GM19468 (cell line): ENCODE results near the gene SMIM13.

Source experiments
- ATAC-seq: cut with Tn5 transposase; IDR thresholded peaks from one replicate; pipeline ENCODE4 v1.9.1; 2021; ENCODE audit warnings: mild to moderate bottlenecking, moderate library complexity, moderate number of reproducible peaks; ENCODE audit not compliant: unreplicated experiment; ENCODE audit errors: extremely low read depth

Gene SMIM13

GRCh38 chr6:11093626-11094410 lies at the start of gene SMIM13:
SMIM13 (plus strand) TSS chr6:11093834; CDS start chr6:11094314, 480 bp downstream.
- ATAC-seq: peak; percentile 81

DNA sequence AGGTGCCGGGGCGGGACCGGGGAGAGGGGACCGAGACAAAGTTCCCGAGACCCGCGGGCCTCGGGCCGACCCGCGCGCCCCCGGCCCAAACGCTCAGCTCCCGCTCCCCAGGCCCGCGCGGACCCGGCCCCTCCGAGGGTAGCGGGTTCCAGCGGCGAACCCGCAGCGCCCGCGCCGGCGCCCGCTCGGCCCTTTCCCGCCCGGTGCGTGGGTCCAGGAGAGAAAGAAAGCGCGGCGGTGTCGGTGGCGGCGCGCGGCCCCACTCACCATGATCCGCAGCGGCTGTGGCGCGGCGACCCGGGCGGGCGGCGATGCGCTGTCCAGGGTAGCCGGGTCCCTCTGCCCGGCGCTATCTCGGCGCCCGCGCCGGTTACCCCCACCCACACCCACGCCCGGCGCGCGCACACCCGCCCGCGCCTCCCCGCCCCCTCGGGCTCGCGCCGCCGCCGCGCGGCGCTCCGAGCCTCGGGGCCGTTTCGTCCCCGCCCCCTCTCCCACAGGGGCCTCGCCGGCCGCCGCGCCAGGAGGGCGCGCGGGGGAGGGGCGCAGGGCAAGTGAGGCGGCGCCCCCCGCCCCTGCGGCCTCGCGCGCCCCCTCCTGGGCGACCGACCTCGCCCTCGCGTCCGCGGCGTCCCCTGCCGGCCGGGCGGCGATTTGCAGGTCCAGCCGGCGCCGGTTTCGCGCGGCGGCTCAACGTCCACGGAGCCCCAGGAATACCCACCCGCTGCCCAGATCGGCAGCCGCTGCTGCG lies 49.5 kb upstream of the SMIM13 start, which contains the start of gene ELOVL2:
ELOVL2 (minus strand) TSS at position 345 of the 751 bp plus-strand sequence; CDS start at position 270, 75 bp downstream.
- peak; percentile 29 for ATAC-seq

DNA sequence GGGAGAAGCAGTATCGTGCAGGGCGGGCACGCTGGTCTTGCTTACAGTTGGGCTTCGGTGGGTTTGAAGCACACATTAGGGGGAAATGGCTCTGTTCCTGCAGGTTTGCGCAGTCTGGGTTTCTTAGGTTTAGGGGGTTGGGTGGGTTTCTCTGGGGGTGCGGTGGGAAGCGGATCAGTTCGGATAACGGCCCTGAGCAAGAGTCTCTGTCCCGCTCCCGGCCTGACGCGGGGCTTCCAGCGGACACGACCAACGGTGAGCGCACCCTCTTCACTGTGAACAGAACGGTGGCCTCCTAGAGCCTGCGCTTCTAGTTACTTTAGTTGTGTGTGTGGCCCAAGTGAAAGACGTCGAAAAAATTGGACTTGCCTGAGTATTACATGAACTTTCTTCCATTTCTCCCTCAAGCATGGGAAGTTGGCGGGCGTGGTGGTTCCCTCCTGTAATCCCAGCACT lies 48.9 kb upstream of the SMIM13 start:
- no peak for ATAC-seq

GRCh38 chr6:11050731-11051130 lies 42.9 kb upstream of the SMIM13 start:
- ATAC-seq: no peak

DNA sequence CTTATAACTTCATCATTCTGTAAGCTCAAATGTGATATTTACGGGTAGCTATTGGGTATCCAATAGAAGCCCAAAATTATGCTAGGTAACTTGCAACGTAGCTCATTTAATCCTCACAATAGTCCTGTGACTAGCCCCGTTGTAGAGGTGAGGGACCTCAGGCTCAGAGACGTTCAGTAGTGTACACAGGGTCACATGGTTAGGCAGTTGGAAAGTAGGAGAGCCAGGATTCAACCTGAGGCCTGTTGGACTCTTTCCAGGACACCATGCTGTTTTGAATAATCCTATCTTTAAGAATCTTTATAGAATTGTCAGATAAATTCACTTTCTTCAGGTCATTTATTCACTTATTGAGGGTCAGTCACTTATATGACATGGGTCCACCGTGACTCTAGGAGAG lies 40.3 kb upstream of the SMIM13 start:
- ATAC-seq: no peak

GRCh38 chr6:11054722-11055121 lies 38.9 kb upstream of the SMIM13 start:
- ATAC-seq: no peak

DNA sequence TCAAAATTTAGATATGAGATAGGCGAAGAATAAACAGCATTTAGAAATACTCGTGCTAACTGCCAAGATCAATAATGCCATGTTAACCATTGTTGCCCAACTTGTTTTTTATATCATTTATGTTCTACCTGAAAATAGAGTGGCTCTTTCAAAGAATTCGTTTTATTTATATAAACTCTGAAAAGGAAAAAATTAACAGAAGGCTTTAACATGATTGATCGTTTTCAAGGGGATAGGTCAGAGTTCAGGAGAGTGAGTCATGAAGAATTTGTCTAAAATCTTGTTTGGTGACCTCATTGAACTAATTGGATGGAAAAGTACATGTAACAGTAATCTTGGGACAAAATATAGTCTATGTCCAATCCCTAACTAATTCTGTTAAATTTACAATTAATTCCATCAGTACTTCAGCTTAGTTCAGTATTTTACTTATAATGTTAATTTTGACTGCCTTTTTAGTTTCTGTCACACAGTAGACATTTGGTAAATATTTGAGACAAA lies 38.5 kb upstream of the SMIM13 start:
- no peak for ATAC-seq

DNA sequence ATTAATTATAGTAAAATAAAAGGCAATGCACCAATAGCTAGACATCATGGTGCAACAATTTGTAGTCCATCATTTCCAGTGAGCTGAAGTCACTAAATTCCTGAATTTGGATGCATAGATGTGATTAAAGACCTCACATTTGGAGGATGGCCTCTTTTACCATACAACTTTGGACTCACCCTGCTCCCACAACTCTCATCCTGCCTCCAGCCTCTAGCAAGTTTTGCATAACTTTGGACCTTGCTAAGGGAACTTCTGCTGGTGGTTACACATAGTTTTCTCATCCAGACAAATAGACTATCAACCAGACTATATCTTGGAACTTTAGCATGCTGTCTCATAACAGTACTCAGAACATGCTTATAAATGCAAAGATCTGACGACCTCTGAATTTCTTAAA lies 36.8 kb upstream of the SMIM13 start:
- ATAC-seq: no peak

DNA sequence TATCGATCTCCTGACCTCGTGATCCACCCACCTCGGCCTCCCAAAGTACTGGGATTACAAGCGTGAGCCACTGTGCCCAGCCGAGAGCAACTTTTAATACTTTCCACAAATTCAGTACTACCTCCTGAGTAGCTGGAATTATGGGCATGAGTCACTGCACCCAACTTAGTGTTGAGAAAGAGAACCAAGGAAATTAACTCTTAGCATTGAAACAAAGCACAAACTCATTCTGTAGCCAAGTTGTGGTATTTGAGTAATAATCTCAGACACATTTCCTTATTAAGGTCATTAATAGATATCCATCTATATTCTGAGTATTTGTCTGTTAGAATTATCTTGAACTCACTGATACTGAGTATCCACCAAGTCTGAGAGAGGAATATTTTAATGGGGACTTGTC lies 35.2 kb upstream of the SMIM13 start:
- no peak for ATAC-seq

- no peak for ATAC-seq
Measured at GRCh38 chr6:11062083-11062482, 31.6 kb upstream of the SMIM13 start.

- ATAC-seq: no peak
Measured at GRCh38 chr6:11062715-11063114, 30.9 kb upstream of the SMIM13 start.

DNA sequence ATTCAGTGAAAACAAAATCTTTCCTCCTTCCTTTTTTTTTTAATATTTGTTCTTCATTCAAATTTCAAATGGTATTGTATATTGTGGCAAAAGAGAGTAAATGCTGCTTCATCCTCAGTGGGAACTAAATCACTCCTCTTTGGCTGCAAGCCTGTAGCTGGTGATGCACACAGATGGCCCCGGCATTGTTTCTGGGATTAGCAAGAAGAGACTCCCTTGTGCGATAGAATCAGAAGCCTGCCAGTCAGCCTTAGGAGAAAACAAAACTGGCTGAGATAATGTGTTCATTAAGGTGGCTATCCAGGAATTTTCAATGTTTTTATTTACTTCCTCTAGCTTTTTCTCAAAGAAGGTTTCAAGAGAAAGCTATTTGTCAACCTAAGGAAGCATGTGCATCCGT lies 28.8 kb upstream of the SMIM13 start:
- ATAC-seq: no peak

DNA sequence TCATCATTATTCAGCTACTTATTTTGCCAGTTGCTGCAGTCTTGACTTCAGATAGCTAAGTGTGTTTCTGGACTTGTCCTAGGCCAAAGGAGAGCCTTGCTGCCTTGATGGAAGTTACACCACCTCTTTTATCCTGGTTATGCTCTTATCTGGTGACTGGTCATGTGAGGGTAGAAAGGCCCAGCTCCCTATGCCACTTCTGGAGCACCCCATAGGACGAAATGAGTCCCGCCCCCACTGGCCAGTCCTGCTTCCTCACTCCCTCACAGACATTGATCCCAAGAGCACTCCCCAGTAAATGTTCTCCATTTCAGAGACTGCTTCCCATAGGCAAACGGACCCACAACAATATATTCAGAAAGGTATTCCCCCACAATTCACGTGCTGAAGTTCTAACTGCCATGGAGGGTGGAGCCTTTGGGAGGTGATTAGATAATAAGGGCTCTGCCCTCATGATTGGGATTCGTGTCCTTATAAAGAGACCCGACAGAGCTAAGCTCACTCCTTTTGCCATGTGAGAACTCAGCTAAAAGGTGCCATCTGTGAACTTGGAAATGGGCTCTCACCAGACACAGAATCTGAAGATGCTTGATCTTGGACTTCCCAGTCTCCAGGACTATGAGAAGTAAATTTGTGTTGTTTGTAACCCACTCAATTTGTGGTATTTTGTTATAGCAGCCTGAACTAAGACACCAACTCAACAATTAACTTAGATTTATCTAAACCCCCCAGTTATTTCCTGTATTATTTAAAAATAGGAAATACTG lies 28.0 kb upstream of the SMIM13 start:
- ATAC-seq: no peak

- ATAC-seq: no peak
Measured at GRCh38 chr6:11066505-11067347, 26.9 kb upstream of the SMIM13 start.

GRCh38 chr6:11067348-11067747 lies 26.3 kb upstream of the SMIM13 start:
- ATAC-seq: no peak

GRCh38 chr6:11069760-11070159 lies 23.9 kb upstream of the SMIM13 start:
- no peak for ATAC-seq

- no peak for ATAC-seq
Measured at GRCh38 chr6:11072101-11072500, 21.5 kb upstream of the SMIM13 start.

- ATAC-seq: no peak
Measured at GRCh38 chr6:11076540-11076939, 17.1 kb upstream of the SMIM13 start.

GRCh38 chr6:11078266-11078665 lies 15.4 kb upstream of the SMIM13 start:
- no peak for ATAC-seq

DNA sequence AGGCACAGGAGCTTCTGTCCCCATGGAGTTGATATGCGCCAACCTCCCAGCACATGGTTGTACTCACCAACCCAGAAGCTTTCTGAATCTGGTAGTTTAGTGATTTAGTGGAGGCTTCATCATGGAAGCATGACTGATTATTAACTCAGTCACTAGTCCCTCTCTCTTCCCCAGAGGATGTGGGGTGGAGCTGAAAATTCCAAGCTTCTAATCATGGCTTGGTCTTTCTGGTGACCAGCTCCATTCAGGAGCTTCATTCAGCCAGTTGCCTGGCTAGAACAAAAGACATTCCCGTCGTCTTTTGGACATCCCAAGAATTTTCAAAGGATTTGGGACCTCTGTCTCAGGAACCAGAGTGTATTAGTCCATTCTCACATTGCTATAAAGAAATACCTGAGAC lies 13.3 kb upstream of the SMIM13 start:
- ATAC-seq: no peak
